Breast epithelium (tissue), 4 donors: ENCODE results near the gene HEBP1. TPM values are rescaled to one million over a fixed set of nuclear protein-coding genes. Genes with fewer than 3 reads are reported as not detected.

Source experiments
- DNase-seq, 2 donors: peaks; one replicate each; pipeline ENCODE4 v3.0.0-alpha.2; 2019; ENCODE audit warnings: low spot score in 2 of 2
- H3K27ac ChIP-seq, 2 donors: fragments of 200-600 bp; sonication (generic) in 1 of 2; one replicate each; pipeline ENCODE4 v1.5.1; 2016 to 2019; ENCODE audit warnings: mild to moderate bottlenecking in 1 of 2
- H3K27me3 ChIP-seq, 2 donors: fragments of 200-600 bp; sonication (generic) in 1 of 2; one replicate each; pipeline versions ENCODE4 v1.5.1 to v1.6.0; 2017 to 2019; ENCODE audit warnings: control low read depth in 1 of 2, mild to moderate bottlenecking in 1 of 2
- H3K36me3 ChIP-seq: fragments of 200-600 bp; one replicate; pipeline ENCODE4 v1.5.1; 2019
- H3K4me1 ChIP-seq, 2 donors: fragments of 200-600 bp; sonication (generic); one replicate each; pipeline ENCODE4 v1.5.1; 2016 to 2019; ENCODE audit warnings: control low read depth in 1 of 2
- H3K4me3 ChIP-seq, 3 donors: fragments of 200-600 bp; sonication (generic); 1 replicate in 2 of 3; 2 replicates in 1 of 3; pipeline ENCODE4 v1.5.1; 2016 to 2019; ENCODE audit warnings: mild to moderate bottlenecking in 3 of 3, moderate library complexity in 2 of 3
- H3K9me3 ChIP-seq, 2 donors: fragments of 200-600 bp; sonication (generic) in 1 of 2; one replicate each; pipeline ENCODE4 v1.5.1; 2016 to 2019; ENCODE audit warnings: control low read depth in 1 of 2
- CTCF ChIP-seq, 3 donors: fragments of 450-650 bp; IDR thresholded peaks; one replicate each; pipeline ENCODE4 v1.5.1; 2016 to 2017; ENCODE audit warnings: antibody characterized with exemption in 3 of 3, mild to moderate bottlenecking in 3 of 3, moderate library complexity in 3 of 3
- POLR2A ChIP-seq: fragments of 450-650 bp; IDR thresholded peaks from one replicate; pipeline ENCODE4 v1.6.1; 2016; ENCODE audit warnings: antibody characterized with exemption, mild to moderate bottlenecking, moderate library complexity
- POLR2AphosphoS5 ChIP-seq, 3 donors: sonication (generic); formaldehyde crosslinking; IDR thresholded peaks; one replicate each; pipeline ENCODE4 v1.6.1; 2017; ENCODE audit warnings: antibody characterized with exemption in 3 of 3
- intact Hi-C: fragments of 100-400 bp; cut with DNase I; formaldehyde crosslinking; loops from one replicate; pipeline ENCODE4 v1.15.1; 2023; ENCODE audit warnings: low total_unique reads
- total RNA-seq, 3 donors: library from RNA; depleted of rRNA; stranded (reverse); fragments of >200 nt; gene quantifications; one replicate each; pipeline ENCODE4 v1.1.0, GENCODE V29; 2016

HEBP1 gene
- total RNA-seq, 3 donors from 2014 or later, result 36.4 to 64.5 (median 39.7) TPM

DNA sequence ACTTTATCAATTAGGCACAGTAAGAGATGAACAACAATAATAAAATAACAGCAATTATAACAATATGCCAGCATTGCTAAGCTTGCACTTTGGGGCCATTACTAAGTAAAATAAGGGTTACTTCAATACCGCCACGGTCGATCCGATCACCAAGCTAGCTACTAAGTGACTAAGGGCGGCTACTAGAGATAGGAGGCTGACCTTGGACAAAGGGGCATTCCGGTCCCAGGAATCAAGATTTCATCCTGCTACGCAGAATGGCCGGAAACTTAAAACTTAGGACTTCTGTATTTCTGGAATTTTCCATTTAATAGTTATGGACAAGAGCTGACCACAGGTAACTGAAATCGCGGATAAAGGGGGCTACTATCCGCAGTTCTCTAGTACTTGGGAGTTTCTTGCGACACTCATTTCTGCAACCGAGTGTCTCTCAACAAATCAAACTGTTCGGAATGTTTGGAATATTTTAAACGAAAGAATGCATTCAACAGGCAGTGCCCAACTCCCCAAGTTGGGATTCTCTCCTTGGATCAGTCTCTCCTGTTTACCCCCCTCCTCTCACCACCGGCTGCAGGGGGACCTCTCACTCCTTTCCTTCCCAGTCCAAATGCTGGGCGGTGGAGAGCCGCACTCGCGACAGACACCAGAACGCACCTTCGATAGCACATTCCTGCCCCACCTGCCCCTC lies 650 bp downstream of the HEBP1 start:
- Histone ChIP-seq H3K4me3 (peak overlapping the region; percentile 59 to 95 (median 82)), H3K36me3 (no peaks in the 10 kb centered on the region), H3K27me3 (no peaks in the 10 kb centered on the region), H3K27ac (peak overlapping the region; percentile 96), H3K9me3 (no peaks in the 10 kb centered on the region), H3K4me1 (peaks cover 0 to 5% of the 10 kb centered on the region in 2 donors)
- TF ChIP-seq CTCF (IDR thresholded peaks at IDR 0.05) (peak in 1 of 3 donors; percentile 11), POLR2A (no peak), POLR2AphosphoS5 (IDR thresholded peaks at IDR 0.05) (peak in 1 of 3 donors; percentile 32)
- intact Hi-C loops, result no loop called here
- DNase-seq, result peak; percentile 42 to 53

DNA sequence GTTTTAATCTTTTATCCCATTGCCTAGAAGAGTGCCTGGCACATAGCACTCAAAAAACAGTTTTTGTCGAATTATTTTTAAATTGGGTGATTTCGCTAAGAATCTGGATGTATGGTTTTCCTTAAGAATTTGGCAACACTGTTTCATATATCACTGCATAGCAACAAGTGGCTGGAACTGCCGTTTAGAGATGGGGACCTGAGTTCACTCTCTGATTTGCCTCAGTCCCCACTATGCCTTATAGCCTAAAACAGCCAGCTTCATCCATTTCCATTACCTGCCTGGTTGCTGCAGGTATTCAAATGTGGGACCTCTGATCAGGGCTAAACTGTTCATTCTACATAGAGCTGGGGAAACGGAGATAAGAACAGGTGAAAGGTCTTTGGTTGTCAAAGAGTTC lies 1.8 kb downstream of the HEBP1 start:
- Histone ChIP-seq H3K27ac (no peak overlapping the region), H3K9me3 (no peaks in the 10 kb centered on the region), H3K27me3 (no peaks in the 10 kb centered on the region), H3K4me1 (peaks cover 0 to 5% of the 10 kb centered on the region in 2 donors), H3K36me3 (no peaks in the 10 kb centered on the region), H3K4me3 (peak overlapping the region in 1 of 3 donors; percentile 95)
- no peak for DNase-seq
- intact Hi-C loops, result no loop called here
- TF ChIP-seq POLR2AphosphoS5 (IDR thresholded peaks at IDR 0.05), result no peak
- no peak for TF ChIP-seq POLR2A
- no peak for TF ChIP-seq CTCF (IDR thresholded peaks at IDR 0.05)

DNA sequence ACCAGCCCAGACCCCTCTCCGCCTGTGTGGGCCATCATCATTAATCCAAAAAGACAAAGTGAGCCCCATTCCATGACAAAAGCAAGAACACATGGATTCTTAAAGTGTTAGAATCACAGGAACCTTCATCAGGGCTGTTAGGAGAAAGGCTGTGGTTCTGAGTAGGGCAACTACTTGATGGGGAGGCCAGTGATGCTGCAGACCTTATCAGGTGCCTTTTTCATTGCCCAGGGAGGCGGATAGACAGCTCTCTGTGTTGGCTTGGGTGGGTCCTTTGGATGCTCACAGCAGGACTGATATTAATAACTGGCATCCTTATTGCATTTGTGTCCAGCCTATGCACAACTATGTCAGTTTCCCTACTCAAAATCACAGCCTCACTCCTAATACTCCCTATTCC lies 2.3 kb downstream of the HEBP1 start:
- Histone ChIP-seq H3K4me3 (peak overlapping the region in 1 of 3 donors; percentile 6), H3K27ac (no peak overlapping the region), H3K4me1 (peaks cover 0 to 5% of the 10 kb centered on the region in 2 donors), H3K9me3 (no peaks in the 10 kb centered on the region), H3K36me3 (no peaks in the 10 kb centered on the region), H3K27me3 (no peaks in the 10 kb centered on the region)
- DNase-seq, result no peak
- TF ChIP-seq CTCF (IDR thresholded peaks at IDR 0.05) (no peak), POLR2AphosphoS5 (IDR thresholded peaks at IDR 0.05) (no peak), POLR2A (no peak)
- intact Hi-C loops, result no loop called here

DNA sequence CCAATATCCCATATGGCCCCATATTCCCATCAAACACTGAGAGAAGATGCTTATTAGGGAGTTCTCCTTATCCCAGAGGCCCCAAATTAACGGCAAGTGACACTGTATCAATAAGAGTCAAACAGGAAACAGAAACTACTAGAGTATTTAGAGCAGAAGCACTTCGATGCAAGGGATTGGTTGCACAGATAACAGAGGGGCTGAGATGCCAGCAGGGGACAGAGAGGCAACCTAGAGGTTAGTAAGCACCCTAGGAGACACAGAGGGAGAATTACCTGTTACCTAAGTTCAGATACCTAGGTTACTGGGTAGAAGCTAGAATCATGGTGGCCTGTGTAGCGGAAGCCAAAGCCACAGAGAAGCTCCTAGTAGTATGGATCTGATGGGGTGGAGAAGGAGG lies 2.9 kb downstream of the HEBP1 start:
- TF ChIP-seq POLR2AphosphoS5 (IDR thresholded peaks at IDR 0.05), result no peak
- no peak for TF ChIP-seq CTCF (IDR thresholded peaks at IDR 0.05)
- no peak for TF ChIP-seq POLR2A
- no peaks in the 10 kb centered on the region for H3K27me3 ChIP-seq
- H3K4me3 ChIP-seq, result peak overlapping the region in 1 of 3 donors; percentile 6
- no peaks in the 10 kb centered on the region for H3K36me3 ChIP-seq
- peaks cover 0 to 5% of the 10 kb centered on the region in 2 donors for H3K4me1 ChIP-seq
- intact Hi-C loops, result no loop called here
- no peak for DNase-seq
- H3K9me3 ChIP-seq, result no peaks in the 10 kb centered on the region
- no peak overlapping the region for H3K27ac ChIP-seq

DNA sequence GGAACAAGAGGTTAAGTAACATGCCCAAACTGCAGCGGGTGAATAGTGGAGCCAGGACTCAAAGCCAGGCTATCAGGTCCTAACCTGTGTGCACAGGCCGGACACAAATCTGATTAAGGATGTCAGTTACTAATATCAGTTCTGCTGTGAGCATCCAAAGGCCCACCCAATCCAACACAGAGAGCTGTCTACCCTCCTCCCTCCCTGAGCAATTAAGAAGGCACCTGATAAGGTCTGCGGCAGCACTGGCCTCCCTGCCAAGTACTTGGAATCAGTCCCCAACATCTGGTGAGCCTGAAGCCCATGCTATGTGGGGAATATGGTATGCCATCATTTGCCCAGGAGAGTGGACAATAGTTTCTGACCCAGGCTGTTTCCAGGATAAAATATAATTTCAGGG lies 3.9 kb downstream of the HEBP1 start:
- Histone ChIP-seq H3K36me3 (no peaks in the 10 kb centered on the region), H3K4me1 (peaks cover 0 to 5% of the 10 kb centered on the region in 2 donors), H3K27ac (no peak overlapping the region), H3K27me3 (no peaks in the 10 kb centered on the region), H3K4me3 (no peak overlapping the region), H3K9me3 (no peaks in the 10 kb centered on the region)
- TF ChIP-seq POLR2A (no peak), CTCF (IDR thresholded peaks at IDR 0.05) (no peak), POLR2AphosphoS5 (IDR thresholded peaks at IDR 0.05) (no peak)
- intact Hi-C loops, result no loop called here
- DNase-seq, result no peak
